AG04450 (cell line): ENCODE data around the gene QRICH2. TPM values are rescaled to one million over a fixed set of nuclear protein-coding genes. Genes with fewer than 3 reads are reported as not detected.

Experiments used
- polyA plus RNA-seq: library from polyadenylated mRNA; depleted of rRNA; stranded (reverse); fragments of >200 nt; gene quantifications from 2 replicates; pipeline ENCODE4 v1.2.3, GENCODE V29; 2011; rRNA removed
- small RNA-seq: library from RNA; depleted of rRNA; stranded (forward); fragments of <200 nt; gene quantifications from one replicate; pipeline ENCODE3, GENCODE V24; 2012; ENCODE audit warnings: low read depth; ENCODE audit not compliant: insufficient read length

QRICH2 gene
- polyA plus RNA-seq, 1 experiment, result 1.2 TPM

Small RNA genes lying within 50 kb of the gene (small RNA-seq; reads per million reads assigned to genes)
- gene RF00019 (not detected), gene RNU6-24P (not detected)

Other genes with a start within 250 kb of the QRICH2 start
- gene SRP68, start 235.8 kb downstream of the QRICH2 start, polyA plus RNA-seq, result 82.9 and 101 TPM in 2 replicates
- 0.06 TPM in 1 of 2 replicates, not detected in the other for gene GALR2, start 233.5 kb downstream of the QRICH2 start, polyA plus RNA-seq
- not detected in 2 replicates for gene ZACN, start 229.1 kb downstream of the QRICH2 start, polyA plus RNA-seq
- 97.6 and 114 TPM in 2 replicates for gene EXOC7, start 204.5 kb downstream of the QRICH2 start, polyA plus RNA-seq
- not detected in 2 replicates for gene FOXJ1, start 167.0 kb downstream of the QRICH2 start, polyA plus RNA-seq
- 1.6 and 1.8 TPM in 2 replicates for gene RNF157, start 67.8 kb downstream of the QRICH2 start, polyA plus RNA-seq
- gene UBALD2, start 42.9 kb downstream of the QRICH2 start, polyA plus RNA-seq, result 16.3 and 18.1 TPM in 2 replicates
- 48.8 and 49.9 TPM in 2 replicates for gene PRPSAP1, start 45.6 kb upstream of the QRICH2 start, polyA plus RNA-seq
- 11.6 and 16.2 TPM in 2 replicates for gene SPHK1, start 76.3 kb upstream of the QRICH2 start, polyA plus RNA-seq
- 14.2 and 14.5 TPM in 2 replicates for gene UBE2O, start 144.9 kb upstream of the QRICH2 start, polyA plus RNA-seq
- 0.12 TPM in 1 of 2 replicates, not detected in the other for gene AANAT, start 159.3 kb upstream of the QRICH2 start, polyA plus RNA-seq
- 5.4 and 8.7 TPM in 2 replicates for gene RHBDF2, start 193.1 kb upstream of the QRICH2 start, polyA plus RNA-seq
- 7.4 and 7.7 TPM in 2 replicates for gene CYGB, start 229.4 kb upstream of the QRICH2 start, polyA plus RNA-seq
- gene PRCD, start 231.8 kb upstream of the QRICH2 start, polyA plus RNA-seq, result 0.69 and 1.9 TPM in 2 replicates